ENCODE measurements around the gene UQCRH. TPM values are rescaled to one million over a fixed set of nuclear protein-coding genes. Genes with fewer than 3 reads are reported as not detected.
"Not testable (repeated sequence)": the region's sequence is repeated elsewhere in the genome, so short reads cannot be mapped to it uniquely, and the experiment has no call there.

Gene UQCRH
- total RNA-seq, 2 donors from 2014 or later, result 144 to 237 TPM

- no peaks in the 10 kb centered on the region for H3K9me3 ChIP-seq
- no peak for DNase-seq (ENCODE audit: low spot score)
- H3K4me1 ChIP-seq (ENCODE audit: control insufficient read depth in 1 of 2, low read depth in 2 of 2), result no peaks in the 10 kb centered on the region
- peaks cover 55% of the 10 kb centered on the region for H3K36me3 ChIP-seq
- ATAC-seq (ENCODE audit: insufficient number of reproducible peaks, low FRiP score, low read depth), result no peak
- no peaks in the 10 kb centered on the region for H3K27me3 ChIP-seq (replicated peaks; ENCODE audit: insufficient read depth)
- TF ChIP-seq, protein P1, sequence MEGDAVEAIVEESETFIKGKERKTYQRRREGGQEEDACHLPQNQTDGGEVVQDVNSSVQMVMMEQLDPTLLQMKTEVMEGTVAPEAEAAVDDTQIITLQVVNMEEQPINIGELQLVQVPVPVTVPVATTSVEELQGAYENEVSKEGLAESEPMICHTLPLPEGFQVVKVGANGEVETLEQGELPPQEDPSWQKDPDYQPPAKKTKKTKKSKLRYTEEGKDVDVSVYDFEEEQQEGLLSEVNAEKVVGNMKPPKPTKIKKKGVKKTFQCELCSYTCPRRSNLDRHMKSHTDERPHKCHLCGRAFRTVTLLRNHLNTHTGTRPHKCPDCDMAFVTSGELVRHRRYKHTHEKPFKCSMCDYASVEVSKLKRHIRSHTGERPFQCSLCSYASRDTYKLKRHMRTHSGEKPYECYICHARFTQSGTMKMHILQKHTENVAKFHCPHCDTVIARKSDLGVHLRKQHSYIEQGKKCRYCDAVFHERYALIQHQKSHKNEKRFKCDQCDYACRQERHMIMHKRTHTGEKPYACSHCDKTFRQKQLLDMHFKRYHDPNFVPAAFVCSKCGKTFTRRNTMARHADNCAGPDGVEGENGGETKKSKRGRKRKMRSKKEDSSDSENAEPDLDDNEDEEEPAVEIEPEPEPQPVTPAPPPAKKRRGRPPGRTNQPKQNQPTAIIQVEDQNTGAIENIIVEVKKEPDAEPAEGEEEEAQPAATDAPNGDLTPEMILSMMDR (IDR thresholded peaks at IDR 0.05), result no peak
- no peak overlapping the region for H3K4me3 ChIP-seq
- H3K27ac ChIP-seq, result no peak overlapping the region
These were observed 48.9 kb downstream of the UQCRH start for GRCh38 chr1:46352363-46352762.

GRCh38 chr1:46355920-46356319, 52.4 kb downstream of the UQCRH start:
- H3K4me1 ChIP-seq (ENCODE audit: control insufficient read depth in 1 of 2, low read depth in 2 of 2); ATAC-seq (ENCODE audit: insufficient number of reproducible peaks, low FRiP score, low read depth); H3K9me3 ChIP-seq; DNase-seq (ENCODE audit: low spot score); H3K27me3 ChIP-seq (replicated peaks; ENCODE audit: insufficient read depth); H3K4me3 ChIP-seq; H3K27ac ChIP-seq: not testable (repeated sequence)
- peaks cover 47% of the 10 kb centered on the region for H3K36me3 ChIP-seq

DNA sequence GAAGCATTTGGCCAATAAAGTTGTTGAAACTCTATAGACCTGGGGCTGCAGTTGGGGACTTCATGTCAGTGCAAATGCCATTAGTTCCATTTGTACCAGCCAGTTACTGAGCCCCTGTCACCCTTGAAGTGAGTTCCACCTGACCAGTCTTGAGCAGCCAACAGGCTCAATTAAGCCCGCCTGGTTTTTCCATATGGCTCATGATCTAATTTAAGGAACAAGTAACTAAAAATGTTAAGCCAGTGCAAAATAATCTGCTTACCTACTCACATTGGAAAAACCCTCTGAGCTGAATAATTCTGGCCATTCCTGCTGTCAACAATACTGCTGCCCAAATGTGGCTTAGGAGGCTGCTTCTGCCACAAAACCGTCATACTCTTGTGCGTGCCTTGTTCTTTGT, 58.7 kb downstream of the UQCRH start:
- H3K27ac ChIP-seq, result no peak overlapping the region
- TF ChIP-seq, protein P1 (IDR thresholded peaks at IDR 0.05), result no peak
- no peaks in the 10 kb centered on the region for H3K9me3 ChIP-seq
- no peaks in the 10 kb centered on the region for H3K4me1 ChIP-seq (ENCODE audit: control insufficient read depth in 1 of 2, low read depth in 2 of 2)
- ATAC-seq (ENCODE audit: insufficient number of reproducible peaks, low FRiP score, low read depth) (no peak), DNase-seq (ENCODE audit: low spot score) (no peak)
- H3K4me3 ChIP-seq, result no peak overlapping the region
- H3K27me3 ChIP-seq (replicated peaks; ENCODE audit: insufficient read depth), result no peaks in the 10 kb centered on the region
- H3K36me3 ChIP-seq, result peaks cover 46% of the 10 kb centered on the region

DNA sequence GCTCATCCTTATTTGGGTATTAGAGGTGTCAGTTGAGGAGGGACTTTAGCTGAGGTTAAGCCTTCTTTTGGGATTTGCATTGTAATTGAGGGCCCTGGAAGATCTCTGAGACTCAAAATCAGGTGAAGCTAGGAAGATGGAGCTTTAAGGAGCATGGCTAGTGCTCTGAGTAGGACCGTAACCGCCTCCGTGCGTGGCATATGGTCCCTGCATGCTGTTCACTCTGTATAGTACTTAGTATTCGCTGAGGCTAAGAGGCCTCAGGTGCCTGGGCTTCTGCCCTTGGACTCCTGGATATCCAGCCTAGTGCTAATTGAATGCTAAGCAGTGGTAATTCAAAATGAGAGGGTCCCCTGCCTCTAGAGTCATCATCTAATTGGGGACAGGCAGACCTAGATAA, 59.6 kb downstream of the UQCRH start:
- TF ChIP-seq, protein P1 (IDR thresholded peaks at IDR 0.05), result no peak
- H3K4me1 ChIP-seq (ENCODE audit: control insufficient read depth in 1 of 2, low read depth in 2 of 2), result no peaks in the 10 kb centered on the region
- no peak overlapping the region for H3K4me3 ChIP-seq
- DNase-seq (ENCODE audit: low spot score) (no peak), ATAC-seq (ENCODE audit: insufficient number of reproducible peaks, low FRiP score, low read depth) (no peak)
- no peaks in the 10 kb centered on the region for H3K27me3 ChIP-seq (replicated peaks; ENCODE audit: insufficient read depth)
- no peak overlapping the region for H3K27ac ChIP-seq
- H3K36me3 ChIP-seq, result peaks cover 46% of the 10 kb centered on the region
- H3K9me3 ChIP-seq, result no peaks in the 10 kb centered on the region

DNA sequence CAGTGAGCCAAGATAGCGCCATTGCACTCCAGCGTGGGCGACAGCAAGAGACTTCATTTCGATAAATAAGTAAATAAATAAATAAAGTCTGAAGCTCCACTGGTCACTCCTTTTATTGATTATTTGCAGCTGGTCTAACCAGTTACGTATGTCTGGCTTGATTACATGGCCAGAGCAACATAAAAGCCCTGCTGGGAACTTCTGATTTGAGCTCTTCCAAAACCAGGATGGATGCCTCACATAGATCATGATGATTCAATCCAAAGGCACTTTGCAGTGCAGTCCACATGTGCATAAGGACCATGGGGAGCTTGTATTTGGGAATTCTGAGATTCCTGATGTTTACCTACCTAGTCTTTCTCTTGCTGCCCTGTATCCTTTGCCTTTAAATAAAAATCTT, 61.1 kb downstream of the UQCRH start:
- no peak for DNase-seq (ENCODE audit: low spot score)
- ATAC-seq (ENCODE audit: insufficient number of reproducible peaks, low FRiP score, low read depth), result no peak
- TF ChIP-seq, protein P1 (IDR thresholded peaks at IDR 0.05), result no peak
- Histone ChIP-seq H3K36me3 (peaks cover 43% of the 10 kb centered on the region), H3K9me3 (no peaks in the 10 kb centered on the region), H3K27me3 (replicated peaks; ENCODE audit: insufficient read depth) (no peaks in the 10 kb centered on the region), H3K27ac (no peak overlapping the region), H3K4me1 (ENCODE audit: control insufficient read depth in 1 of 2, low read depth in 2 of 2) (no peaks in the 10 kb centered on the region), H3K4me3 (no peak overlapping the region)

DNA sequence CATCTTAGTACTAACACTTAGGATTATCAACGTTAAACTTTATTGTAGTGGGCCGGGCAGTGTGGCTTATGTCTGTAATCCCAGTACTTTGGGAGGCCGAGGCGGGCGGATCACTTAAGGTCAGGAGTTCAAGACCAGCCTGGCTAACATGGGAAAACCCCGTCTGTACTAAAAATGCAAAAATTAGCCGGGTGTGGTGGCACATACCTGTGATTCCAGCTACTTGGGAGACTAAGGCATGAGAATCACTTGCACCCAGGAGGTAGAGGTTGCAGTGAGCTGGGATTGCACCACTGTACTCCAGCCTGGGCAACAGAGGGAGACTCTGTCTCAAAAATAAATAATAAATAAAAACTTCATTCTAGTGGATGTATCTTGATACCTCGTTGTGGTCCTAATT, 62.3 kb downstream of the UQCRH start:
- H3K36me3 ChIP-seq, result peaks cover 38% of the 10 kb centered on the region
- ATAC-seq (ENCODE audit: insufficient number of reproducible peaks, low FRiP score, low read depth); H3K27ac ChIP-seq; H3K27me3 ChIP-seq (replicated peaks; ENCODE audit: insufficient read depth); H3K9me3 ChIP-seq; H3K4me1 ChIP-seq (ENCODE audit: control insufficient read depth in 1 of 2, low read depth in 2 of 2); H3K4me3 ChIP-seq; DNase-seq (ENCODE audit: low spot score): not testable (repeated sequence)

Other genes with a start within 250 kb of the UQCRH start
- gene PIK3R3, start 171.1 kb upstream of the UQCRH start, total RNA-seq, result 10 to 100 TPM in 1 of 2 donors, 1 to 10 TPM in 1; 9.5 to 30.1 TPM
- gene TSPAN1, start 128.6 kb upstream of the UQCRH start, total RNA-seq, result 1 to 10 TPM; 3.1 to 7.0 TPM
- not detected for gene P3R3URF, start 127.2 kb upstream of the UQCRH start, total RNA-seq
- 10 to 100 TPM; 53.8 to 66.9 TPM for gene POMGNT1, start 105.3 kb upstream of the UQCRH start, total RNA-seq
- 10 to 100 TPM; 22.9 to 27.5 TPM for gene LURAP1, start 100.4 kb upstream of the UQCRH start, total RNA-seq
- 1 to 10 TPM in 1 of 2 donors, under 1 TPM in 1; 0.68 to 4.1 TPM for gene RAD54L, start 55.9 kb upstream of the UQCRH start, total RNA-seq
- gene LRRC41, start 82 bp upstream of the UQCRH start, total RNA-seq, result 10 to 100 TPM; 70.7 to 76.2 TPM
- 10 to 100 TPM; 22.9 to 29.3 TPM for gene NSUN4, start 37.1 kb downstream of the UQCRH start, total RNA-seq
- 10 to 100 TPM; 14.1 to 21.9 TPM for gene FAAH, start 90.6 kb downstream of the UQCRH start, total RNA-seq
- gene DMBX1, start 186.1 kb downstream of the UQCRH start, total RNA-seq, result not detected
- not detected for gene KNCN, start 247.9 kb downstream of the UQCRH start, total RNA-seq

Measured in thoracic aorta (tissue), 2 donors.